Right lobe of liver (tissue), 6 donors: ENCODE results near the gene RSAD2. TPM values are rescaled to one million over a fixed set of nuclear protein-coding genes. Genes with fewer than 3 reads are reported as not detected.

Source experiments
- ATAC-seq, 4 donors: fragments of 200-7000 bp; cut with Tn5 transposase; one replicate each; pipeline ENCODE4 v1.9.1; 2020; ENCODE audit warnings: mild to moderate bottlenecking in 4 of 4, moderate library complexity in 4 of 4
- DNase-seq, 3 donors: peaks; one replicate each; pipeline ENCODE4 v3.0.0-alpha.2; 2020
- H3K27ac ChIP-seq, 3 donors: fragments of 200-600 bp; one replicate each; pipeline ENCODE4 v1.8.0; 2022
- H3K27me3 ChIP-seq, 2 donors: fragments of 200-600 bp; one replicate each; pipeline ENCODE4 v1.8.0; 2022
- H3K36me3 ChIP-seq, 4 donors: fragments of 200-600 bp; sonication (generic) in 1 of 4; one replicate each; pipeline versions ENCODE4 v1.5.1 to v1.8.0; 2017 to 2022; ENCODE audit warnings: control low read depth in 1 of 4
- H3K4me1 ChIP-seq, 4 donors: fragments of 200-600 bp; sonication (generic) in 1 of 4; one replicate each; pipeline versions ENCODE4 v1.5.1 to v1.8.0; 2017 to 2022; ENCODE audit warnings: control low read depth in 1 of 4
- H3K4me3 ChIP-seq, 3 donors: fragments of 200-600 bp; one replicate each; pipeline ENCODE4 v1.8.0; 2022
- H3K9me3 ChIP-seq, 4 donors: fragments of 200-600 bp; sonication (generic) in 1 of 4; one replicate each; pipeline versions ENCODE4 v1.5.1 to v1.8.0; 2017 to 2022; ENCODE audit warnings: control low read depth in 1 of 4
- CTCF ChIP-seq, 4 donors: fragments of 200-600 bp in 3 of 4; fragments of 450-650 bp in 1 of 4; IDR thresholded peaks; one replicate each; pipeline versions ENCODE4 v1.5.1 to v1.8.0; 2016 to 2022; ENCODE audit warnings: antibody characterized with exemption in 4 of 4, mild to moderate bottlenecking in 2 of 4
- POLR2A ChIP-seq: fragments of 450-650 bp; IDR thresholded peaks from one replicate; pipeline ENCODE4 v1.6.1; 2017; ENCODE audit warnings: antibody characterized with exemption, mild to moderate bottlenecking
- WGBS: methylation state at CpG from one replicate; pipeline ENCODE4 v1.1.6; 2018; ENCODE audit warnings: low coverage, low lambda C conversion rate; ENCODE audit not compliant: insufficient coverage; ENCODE audit errors: missing lambda C conversion rate; 5-methylcytosine and 5-hydroxymethylcytosine counted together
- intact Hi-C, 2 donors: fragments of 100-400 bp; cut with DNase I; formaldehyde crosslinking; loops; one replicate each; pipeline versions ENCODE4 v1.11.2 to v1.14.1; 2022
- total RNA-seq, 6 experiments: library from RNA; depleted of rRNA in 2 of 6; stranded (reverse); fragments of >200 nt in 2 of 6; fragmentation: NEBNext Ultra II Directional in 3 of 6; extraction: Animal tissue kit (Norgen Biotek cat#: 25700) in 3 of 6; gene quantifications; one replicate each; pipeline versions ENCODE4 v1.1.0 to v1.2.4, GENCODE V29; 2016 to 2023
- donor health status: DM: no; HTN: yes; CAD: no.
- donor health status: DM: no; HTN: no; CAD: no.
- donor health status: DM: no; HTN: no; CAD: no.
- donor health status: DM: no; HTN: yes; CAD: no.
- donor health status: DM: no; HTN: yes; CAD: no.

Gene RSAD2
- total RNA-seq, 6 experiments from 2014 or later = 0.37 to 2.7 (median 1.1) TPM

DNA sequence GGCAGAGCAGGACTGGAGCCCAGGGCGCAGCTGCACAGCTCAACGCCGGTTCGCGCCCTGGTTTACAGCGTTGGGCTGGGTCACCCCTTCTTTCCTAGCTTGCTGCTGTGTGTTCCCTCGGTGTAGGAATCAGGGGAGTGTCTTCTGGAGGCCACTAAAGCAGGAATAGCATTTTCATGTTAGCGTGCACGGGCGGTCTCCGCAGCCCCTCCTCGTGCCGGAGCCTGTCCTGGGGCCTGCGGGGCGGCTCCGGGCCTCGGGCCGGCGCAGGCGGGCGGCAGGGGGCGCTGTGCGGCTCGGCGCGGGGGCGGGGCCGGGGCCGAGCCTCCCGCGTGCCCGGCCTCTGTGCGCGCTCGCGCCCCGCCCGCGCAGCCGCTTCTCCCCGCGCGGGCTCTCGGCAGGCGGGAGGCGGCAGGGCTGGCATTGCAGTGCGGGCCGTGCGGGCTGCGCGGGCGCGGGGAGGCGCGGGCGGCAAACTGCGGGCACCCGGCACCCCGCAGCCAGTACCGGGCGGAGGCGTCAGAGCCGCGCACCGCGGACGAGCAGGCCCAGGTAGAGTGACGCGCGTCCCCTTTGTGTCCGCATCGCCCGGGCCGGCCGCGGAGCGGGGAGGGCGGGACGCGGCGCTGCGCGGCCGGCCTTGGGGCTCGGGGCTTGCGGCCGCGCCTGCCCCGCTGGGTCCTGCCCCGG is 39.6 kb downstream of the RSAD2 start, which contains the start of gene RNF144A:
RNF144A (plus strand) TSS at position 342 of the 690 bp plus-strand sequence. CDS start 79,515 bp downstream, outside the sequence.
- DNase-seq = peak; percentile 64 to 72 (median 70)
- intact Hi-C loops = no loop called here
- H3K36me3 ChIP-seq = no peaks in the 10 kb centered on the region
- H3K4me1 ChIP-seq = peaks cover 0 to 10% (median 3%) of the 10 kb centered on the region in 4 donors
- no peaks in the 10 kb centered on the region for H3K27me3 ChIP-seq
- ATAC-seq = peak; percentile 87 to 96 (median 91)
- H3K27ac ChIP-seq = peak within 1 kb of the TSS in 1 of 3 donors; percentile 33
- H3K4me3 ChIP-seq = peak within 1 kb of the TSS; percentile 50 to 64 (median 53)
- H3K9me3 ChIP-seq = no peaks in the 10 kb centered on the region
- TF ChIP-seq CTCF (IDR thresholded peaks at IDR 0.05) = peak; percentile 23 to 83 (median 47)
- TF ChIP-seq POLR2A = no peak
- 0% methylated on average over 2 of the region's 90 CpGs for WGBS

- 5% methylated on average over 5 of the region's 68 CpGs for WGBS
- intact Hi-C loops = no loop called here
- DNase-seq = peak; percentile 39 to 64 (median 55)
- ATAC-seq = peak; percentile 49 to 65 (median 56)
- TF ChIP-seq CTCF (IDR thresholded peaks at IDR 0.05) (no peak), POLR2A (no peak)
- Histone ChIP-seq H3K36me3 (no peaks in the 10 kb centered on the region), H3K9me3 (no peaks in the 10 kb centered on the region), H3K4me3 (peak overlapping the region; percentile 50 to 64 (median 53)), H3K27me3 (no peaks in the 10 kb centered on the region), H3K27ac (peak overlapping the region in 1 of 3 donors; percentile 33), H3K4me1 (peaks cover 0 to 10% (median 3%) of the 10 kb centered on the region in 4 donors)
Measured at GRCh38 chr2:6917761-6918421, 40.3 kb downstream of the RSAD2 start.

- no peak for TF ChIP-seq CTCF (IDR thresholded peaks at IDR 0.05)
- TF ChIP-seq POLR2A = no peak
- 75% methylated on average over 4 of the region's 12 CpGs for WGBS
- DNase-seq = no peak
Measured at GRCh38 chr2:6919901-6920742, 42.5 kb downstream of the RSAD2 start.

DNA sequence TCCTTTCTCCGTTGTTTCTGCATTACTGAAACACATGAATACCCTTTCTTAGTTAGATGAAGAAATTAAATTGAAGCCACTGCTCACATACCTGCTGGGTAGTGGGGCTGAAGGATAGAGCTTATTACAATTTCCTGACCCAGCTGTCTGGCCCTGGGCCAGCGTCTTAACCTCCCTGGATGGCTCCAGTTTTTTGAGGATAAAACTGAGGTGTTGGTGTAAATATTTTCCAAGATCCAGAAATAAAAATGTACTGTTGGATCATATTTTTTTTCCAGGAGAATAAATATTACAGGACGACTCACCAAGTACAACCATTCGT is 43.1 kb downstream of the RSAD2 start:
- intact Hi-C loops = no loop called here
- 60% methylated on average over 4 of the region's 4 CpGs for WGBS
- Histone ChIP-seq H3K9me3 (no peaks in the 10 kb centered on the region), H3K27me3 (no peaks in the 10 kb centered on the region), H3K27ac (no peak overlapping the region), H3K36me3 (no peaks in the 10 kb centered on the region), H3K4me3 (no peak overlapping the region), H3K4me1 (peaks cover 0 to 10% (median 3%) of the 10 kb centered on the region in 4 donors)
- ATAC-seq (no peak), DNase-seq (no peak)
- no peak for TF ChIP-seq CTCF (IDR thresholded peaks at IDR 0.05)
- no peak for TF ChIP-seq POLR2A

More at GRCh38 chr2:6919901-6920742, 42.5 kb downstream of the RSAD2 start:
- H3K27me3 ChIP-seq = no peaks in the 10 kb centered on the region
- ATAC-seq = no peak
- no peaks in the 10 kb centered on the region for H3K36me3 ChIP-seq
- no peak overlapping the region for H3K27ac ChIP-seq
- no peak overlapping the region for H3K4me3 ChIP-seq
- H3K4me1 ChIP-seq = peaks cover 0 to 10% (median 3%) of the 10 kb centered on the region in 4 donors
- intact Hi-C loops = no loop called here
- H3K9me3 ChIP-seq = no peaks in the 10 kb centered on the region
